Activated T-helper 1 cell treated with anti-CD3 and anti-CD28 coated beads, Interleukin-12 subunit alpha, Interleukin-12 subunit beta, Interleukin-2, Interleukin-4 antibody, amounts not matched to agents 30 ng/mL and 10 ng/mL and 1 ng/mL, durations not matched to agents 14 hours and 24 hours and 36 hours (primary cell): Measurements from ENCODE around the gene PRDM11. TPM values are rescaled to one million over a fixed set of nuclear protein-coding genes. Genes with fewer than 3 reads are reported as not detected.

Experiments
- total RNA-seq: library from RNA; stranded (reverse); gene quantifications from 2 replicates; pipeline ENCODE4 v1.2.3, GENCODE V29; 2022

The PRDM11 gene
- total RNA-seq, 1 donor from 2014 or later: 2.2 TPM

Other genes starting within 250 kb of the PRDM11 start
- gene TP53I11, start 195.8 kb upstream of the PRDM11 start, total RNA-seq: 5.7 TPM in 2 replicates
- gene SYT13, start 139.7 kb downstream of the PRDM11 start, total RNA-seq: not detected in 2 replicates